Endothelial cell of umbilical vein (primary cell): ENCODE results near the gene MYLK. TPM values are rescaled to one million over a fixed set of nuclear protein-coding genes. Genes with fewer than 3 reads are reported as not detected.
A peak's percentile ranks its signal among the peaks of the same experiment; 100 is the strongest.

Source experiments
- BruUV-seq: library from RNA; stranded (reverse); fragments of 400-500 nt; replicated peaks from 2 replicates; lab custom pipeline; 2021; lab: Mats Ljungman, UMichigan
- CTCF ChIA-PET: fragments of 300-600, 350-600 bp; sonication (Branson Sonifier 250); formaldehyde crosslinking; loops from one replicate; lab custom pipeline; 2021; ENCODE audit warnings: antibody characterized with exemption, inconsistent platforms; lab: Charles Lee
- POLR2A ChIA-PET: fragments of 300-600, 350-600 bp; sonication (Branson Sonifier 250); formaldehyde crosslinking; loops from one replicate; lab custom pipeline; 2021; ENCODE audit warnings: antibody characterized with exemption, inconsistent platforms; lab: Charles Lee
- DNase-seq: peaks from one replicate; pipeline ENCODE4 v3.0.0-alpha.2; 2011; ENCODE audit warnings: low read depth, low spot score
- FAIRE-seq: peaks from 2 replicates; lab custom pipeline; 2011; peaks lifted over from hg19 to GRCh38; lab: Jason Lieb, UNC
- H2AFZ ChIP-seq: 2 replicates; pipeline ENCODE4 v1.6.0; 2012; ENCODE audit warnings: low read depth, low read length, control low read depth, inconsistent platforms
- H3K27ac ChIP-seq: 2 replicates; pipeline ENCODE4 v1.5.1; 2011; ENCODE audit warnings: low read depth, mild to moderate bottlenecking, control low read depth, low read length, moderate library complexity; ENCODE audit not compliant: insufficient read depth
- H3K27me3 ChIP-seq, 2 experiments: 2 replicates each; pipeline versions ENCODE4 v1.6.0 to v1.6.1; 2011; ENCODE audit warnings: low read length in 2 of 2, mixed read lengths in 1 of 2; ENCODE audit not compliant: control insufficient read depth in 2 of 2, insufficient read depth in 2 of 2
- H3K36me3 ChIP-seq, 2 experiments: 2 replicates in 1 of 2; 3 replicates in 1 of 2; pipeline ENCODE4 v1.5.1; 2011; ENCODE audit warnings: low read length in 2 of 2, mild to moderate bottlenecking in 1 of 2, moderate library complexity in 1 of 2; ENCODE audit not compliant: control insufficient read depth in 2 of 2, insufficient read depth in 2 of 2; ENCODE audit errors: extremely low read depth in 1 of 2
- H3K4me1 ChIP-seq: 3 replicates; pipeline ENCODE4 v1.5.1; 2011; ENCODE audit warnings: mild to moderate bottlenecking, low read length; ENCODE audit not compliant: control insufficient read depth, insufficient read depth; ENCODE audit errors: extremely low read depth
- H3K4me2 ChIP-seq: 2 replicates; pipeline ENCODE4 v1.6.1; 2011; ENCODE audit warnings: low read length, control low read depth, mixed read lengths; ENCODE audit not compliant: insufficient read depth
- H3K4me3 ChIP-seq, 3 experiments: fragments of 200-600 bp in 1 of 3; sonication (generic), shearing (Covaris generic) in 1 of 3; replicated peaks in 1 of 3; 2 replicates each; pipeline ENCODE4 v1.5.1; 2011 to 2016; ENCODE audit warnings: control low read depth in 3 of 3, low read length in 3 of 3, mild to moderate bottlenecking in 2 of 3, inconsistent platforms in 1 of 3, low read depth in 1 of 3, moderate library complexity in 1 of 3; ENCODE audit not compliant: insufficient read depth in 1 of 3
- H3K79me2 ChIP-seq: 2 replicates; pipeline ENCODE4 v1.6.0; 2012; ENCODE audit warnings: low read length, inconsistent platforms; ENCODE audit not compliant: control insufficient read depth, insufficient read depth
- H3K9ac ChIP-seq: replicated peaks from 2 replicates; pipeline ENCODE3; 2011; ENCODE audit warnings: low read length, control low read depth; ENCODE audit not compliant: insufficient read depth; ENCODE audit errors: extremely low read depth
- H3K9me1 ChIP-seq: replicated peaks from 3 replicates; pipeline ENCODE4 v1.6.0; 2011; ENCODE audit warnings: mild to moderate bottlenecking, low read length; ENCODE audit not compliant: control insufficient read depth, insufficient read depth; ENCODE audit errors: extremely low read depth
- H3K9me3 ChIP-seq: replicated peaks from 2 replicates; pipeline ENCODE4 v1.5.1; 2012; ENCODE audit warnings: low read length, inconsistent platforms; ENCODE audit not compliant: control insufficient read depth, insufficient read depth
- H4K20me1 ChIP-seq: replicated peaks from 2 replicates; pipeline ENCODE3; 2011; ENCODE audit warnings: mild to moderate bottlenecking, low read length; ENCODE audit not compliant: control insufficient read depth, insufficient read depth; ENCODE audit errors: extremely low read depth
- CTCF ChIP-seq, 2 donors: IDR thresholded peaks; 1 replicate in 1 of 2; 2 replicates in 1 of 2; pipeline ENCODE4 v1.5.1; 2011; ENCODE audit warnings: low read length in 2 of 2, mild to moderate bottlenecking in 2 of 2, moderate library complexity in 2 of 2, control low read depth in 1 of 2, inconsistent platforms in 1 of 2, low read depth in 1 of 2; ENCODE audit not compliant: insufficient read depth in 1 of 2; ENCODE audit errors: extremely low read depth in 1 of 2
- EZH2 ChIP-seq: IDR thresholded peaks from 2 replicates; pipeline ENCODE4 v1.6.1; 2012; ENCODE audit warnings: borderline replicate concordance, low read depth, mild to moderate bottlenecking, moderate library complexity, low read length, inconsistent platforms; ENCODE audit not compliant: severe bottlenecking
- FOS ChIP-seq: IDR thresholded peaks from 2 replicates; pipeline ENCODE4 v1.6.1; 2011; ENCODE audit warnings: mild to moderate bottlenecking, low read length, moderate library complexity, borderline replicate concordance; ENCODE audit not compliant: insufficient read depth
- JUN ChIP-seq: IDR thresholded peaks from 2 replicates; pipeline ENCODE4 v1.6.1; 2011; ENCODE audit warnings: borderline replicate concordance, low read depth; ENCODE audit not compliant: insufficient read length, insufficient read depth
- MAX ChIP-seq: IDR thresholded peaks from 2 replicates; pipeline ENCODE4 v1.6.1; 2011; ENCODE audit not compliant: insufficient read depth, insufficient read length
- MYC ChIP-seq: IDR thresholded peaks from one replicate; pipeline ENCODE4 v1.6.1; 2011; ENCODE audit warnings: mild to moderate bottlenecking, low read depth, low read length
- POLR2A ChIP-seq: IDR thresholded peaks from 2 replicates; pipeline ENCODE4 v1.6.1; 2012; ENCODE audit warnings: low read depth, mild to moderate bottlenecking, control low read depth, low read length
- POLR2AphosphoS5 ChIP-seq: IDR thresholded peaks from 2 replicates; pipeline ENCODE4 v1.6.1; 2012; ENCODE audit warnings: low read depth, mild to moderate bottlenecking, control low read depth, low read length, moderate library complexity; ENCODE audit not compliant: insufficient read depth
- dilution Hi-C: fragments of 300-500 bp; cut with MboI; formaldehyde crosslinking; loops from one replicate; pipeline ENCODE4 v1.15.0; 2019; ENCODE audit warnings: low sequenced_read_pairs; ENCODE audit not compliant: extremely low pct_ligation_motif_present
- intact Hi-C: fragments of 100-400 bp; cut with micrococcal nuclease; formaldehyde crosslinking; loops from one replicate; pipeline ENCODE4 v1.10.0; 2022
- polyA plus RNA-seq, 4 experiments: library from polyadenylated mRNA; depleted of rRNA in 3 of 4; stranded (reverse) in 3 of 4; unstranded in 1 of 4; fragments of >200 nt; gene quantifications; 2 replicates each; pipeline versions ENCODE4 v1.2.1 to v1.2.3, GENCODE V29; 2011 to 2012; ENCODE audit warnings: missing spikeins in 1 of 4
- total RNA-seq: library from RNA; stranded (reverse); gene quantifications from 2 replicates; pipeline ENCODE4 v1.2.3, GENCODE V29; 2021

MYLK gene
- total and polyA plus RNA-seq, 2 donors (not counting 3 experiments of a cell fraction or from before 2014, with no cell fraction given), result 10.0 to 22.2 TPM

GRCh38 chr3:123809597-123809996, 74.5 kb downstream of the MYLK start:
- dilution Hi-C loops, result no loop called here
- Histone ChIP-seq H3K4me2 (peak overlapping the region; percentile 5), H2AFZ (peak overlapping the region; percentile 0), H3K4me3 (no peak overlapping the region), H4K20me1 (no peaks in the 10 kb centered on the region), H3K27ac (peak overlapping the region; percentile 62), H3K79me2 (no peaks in the 10 kb centered on the region), H3K4me1 (peaks cover 24% of the 10 kb centered on the region), H3K9me3 (no peaks in the 10 kb centered on the region), H3K36me3 (no peaks in the 10 kb centered on the region), H3K9me1 (no peaks in the 10 kb centered on the region), H3K9ac (peak overlapping the region; percentile 6), H3K27me3 (peaks cover 0 to under 1% of the 10 kb centered on the region in 2 experiments)
- peak; percentile 80 for DNase-seq
- FAIRE-seq, result peak; percentile 99
- intact Hi-C loops, result loop anchor here (5.0 kb wide), 1 partner anchor 73 kb away; the partner anchor contains the start of gene MYLK
- ChIA-PET CTCF (interaction anchor here (0.9 to 2.1 kb wide), 7 partner anchors 18 to 167 kb away, joined by 3 to 7 read pairs (median 4); no protein-coding TSS in a partner anchor), POLR2A (interaction anchor here (0.6 to 1.1 kb wide), 2 partner anchors 10 to 60 kb away, joined by 3 read pairs; no protein-coding TSS in a partner anchor)
- no TSS peak for BruUV-seq
- TF ChIP-seq CTCF (IDR thresholded peaks at IDR 0.05; ENCODE audit: extremely low read depth in 1 of 2, insufficient read depth in 1 of 2, low read depth in 1 of 2, low read length in 2 of 2) (no peak), MYC (no peak), POLR2A (no peak), MAX (no peak), JUN (no peak), FOS (peak; percentile 44), EZH2 (no peak), POLR2AphosphoS5 (peak; percentile 74)
